Activated CD4-positive, CD25-positive, alpha-beta regulatory T cell treated with anti-CD3 and anti-CD28 coated beads, Interleukin-2, amount 50 U/mL, for 16 hours (primary cell): Measurements from ENCODE around the gene SSH2.
A peak's percentile ranks its signal among the peaks of the same experiment; 100 is the strongest.

Experiments used
- DNase-seq: peaks from one replicate; pipeline ENCODE4 v3.0.0-alpha.2; 2020; ENCODE audit warnings: low read depth, low spot score

The SSH2 gene

GRCh38 chr17:29625037-29625750 lies 304.8 kb downstream of the SSH2 start:
- DNase-seq, result no peak

GRCh38 chr17:29624586-29624985 lies 305.4 kb downstream of the SSH2 start:
- DNase-seq, result no peak

- DNase-seq, result no peak
Measured at GRCh38 chr17:29623283-29623647, 306.8 kb downstream of the SSH2 start.

GRCh38 chr17:29622337-29623282 lies 307.4 kb downstream of the SSH2 start, which contains the start of gene CORO6:
Gene CORO6 (minus strand): TSS chr17:29622912. CDS start chr17:29621421, 1,491 bp downstream.
- no peak for DNase-seq

GRCh38 chr17:29621751-29622194 lies 308.3 kb downstream of the SSH2 start:
- DNase-seq, result no peak

- DNase-seq, result no peak
Measured at GRCh38 chr17:29620779-29621500, 309.1 kb downstream of the SSH2 start.

- no peak for DNase-seq
Measured at GRCh38 chr17:29620271-29620670, 309.8 kb downstream of the SSH2 start.

GRCh38 chr17:29619251-29619650 lies 310.8 kb downstream of the SSH2 start:
- DNase-seq, result no peak

- DNase-seq, result no peak
Measured at GRCh38 chr17:29618272-29619065, 311.6 kb downstream of the SSH2 start.

GRCh38 chr17:29617481-29618271 lies 312.4 kb downstream of the SSH2 start:
- peak; percentile 73 for DNase-seq

GRCh38 chr17:29617125-29617480 lies 312.9 kb downstream of the SSH2 start:
- DNase-seq, result peak; percentile 83

GRCh38 chr17:29616300-29617048 lies 313.6 kb downstream of the SSH2 start:
- DNase-seq, result no peak

GRCh38 chr17:29615492-29616299 lies 314.3 kb downstream of the SSH2 start:
- peak; percentile 75 for DNase-seq

- DNase-seq, result no peak
Measured at GRCh38 chr17:29615048-29615385, 315.0 kb downstream of the SSH2 start.

GRCh38 chr17:29614349-29615047 lies 315.5 kb downstream of the SSH2 start:
- no peak for DNase-seq

GRCh38 chr17:29613856-29614255 lies 316.2 kb downstream of the SSH2 start:
- no peak for DNase-seq

GRCh38 chr17:29613352-29613837 lies 316.6 kb downstream of the SSH2 start:
- peak; percentile 78 for DNase-seq
